GM21825 (cell line): ENCODE results near the gene CCDC106.

Source experiments
- ATAC-seq: cut with Tn5 transposase; IDR thresholded peaks from one replicate; pipeline ENCODE4 v1.9.1; 2021; ENCODE audit warnings: mild to moderate bottlenecking, moderate library complexity; ENCODE audit not compliant: unreplicated experiment

Gene CCDC106

DNA sequence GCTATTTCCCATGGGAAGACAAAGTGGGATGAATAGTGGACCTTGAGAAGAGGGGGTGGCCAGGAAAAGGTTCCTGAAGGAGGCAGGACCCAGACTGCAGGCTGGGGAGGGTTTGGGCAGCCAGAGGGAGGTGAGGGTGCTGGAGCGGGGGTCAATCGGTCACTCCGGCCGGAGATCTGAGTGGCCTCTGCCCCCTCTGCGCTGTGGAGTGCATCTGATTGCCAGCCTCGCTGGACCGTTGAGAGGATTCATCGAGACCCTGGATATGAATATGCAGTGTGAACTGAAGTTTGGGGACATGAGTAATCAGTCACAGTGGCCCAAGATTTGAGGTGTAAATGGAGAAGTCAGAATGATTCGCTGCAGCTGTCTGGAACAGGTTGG lies 12.7 kb upstream of the CCDC106 start:
- ATAC-seq = no peak

DNA sequence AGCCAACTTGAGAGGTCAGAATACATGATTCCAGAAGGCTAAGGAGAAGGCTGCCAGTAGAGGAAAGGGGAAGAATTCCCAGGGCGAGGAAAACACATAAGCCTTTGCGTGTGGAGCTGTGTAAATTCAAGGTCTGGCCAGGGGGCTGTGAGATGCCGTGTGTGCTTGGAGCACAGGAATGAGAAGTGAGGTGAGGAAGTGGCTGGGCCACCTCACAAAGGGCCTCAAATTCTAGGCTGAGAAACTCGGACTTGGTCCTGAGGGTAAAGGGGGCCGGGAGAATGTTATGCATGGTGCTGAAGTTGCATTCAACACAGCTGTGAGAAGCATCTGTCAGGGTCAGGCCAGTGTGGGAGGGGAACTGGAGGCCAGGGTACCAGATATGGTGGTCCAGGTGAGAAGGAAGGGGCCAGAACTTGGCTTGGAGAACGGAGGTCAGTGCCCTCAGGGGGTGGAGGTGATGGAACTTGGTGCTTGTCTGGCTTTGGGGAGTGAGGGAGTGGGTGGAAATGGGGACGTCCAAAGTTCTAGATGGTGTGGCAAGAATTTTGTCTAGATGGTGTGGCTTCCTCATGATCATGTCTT lies 12.1 kb upstream of the CCDC106 start:
- ATAC-seq = no peak

DNA sequence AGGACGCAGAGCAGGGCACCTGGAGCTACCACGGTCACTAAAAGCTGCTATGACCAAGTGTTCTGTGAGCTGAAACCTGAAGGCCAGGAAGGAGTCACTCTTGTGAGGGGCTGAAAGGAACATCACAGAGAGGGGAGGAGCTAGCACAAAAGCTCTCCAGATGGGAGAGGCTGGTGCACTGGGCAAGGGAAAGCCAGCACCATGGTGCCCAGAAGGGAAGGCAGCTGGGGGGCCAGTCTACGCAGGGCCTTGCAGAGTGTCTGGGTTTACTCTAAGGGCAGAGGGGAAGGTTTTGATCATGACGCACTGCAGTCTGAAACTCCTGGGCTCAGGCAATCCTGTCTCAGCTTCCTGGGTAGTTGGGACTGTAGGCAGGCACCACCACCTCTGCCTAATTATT lies 11.3 kb upstream of the CCDC106 start:
- no peak for ATAC-seq

- no peak for ATAC-seq
Measured at GRCh38 chr19:55637534-55637933, 10.5 kb upstream of the CCDC106 start.

- no peak for ATAC-seq
Measured at GRCh38 chr19:55638864-55639359, 9.1 kb upstream of the CCDC106 start.

DNA sequence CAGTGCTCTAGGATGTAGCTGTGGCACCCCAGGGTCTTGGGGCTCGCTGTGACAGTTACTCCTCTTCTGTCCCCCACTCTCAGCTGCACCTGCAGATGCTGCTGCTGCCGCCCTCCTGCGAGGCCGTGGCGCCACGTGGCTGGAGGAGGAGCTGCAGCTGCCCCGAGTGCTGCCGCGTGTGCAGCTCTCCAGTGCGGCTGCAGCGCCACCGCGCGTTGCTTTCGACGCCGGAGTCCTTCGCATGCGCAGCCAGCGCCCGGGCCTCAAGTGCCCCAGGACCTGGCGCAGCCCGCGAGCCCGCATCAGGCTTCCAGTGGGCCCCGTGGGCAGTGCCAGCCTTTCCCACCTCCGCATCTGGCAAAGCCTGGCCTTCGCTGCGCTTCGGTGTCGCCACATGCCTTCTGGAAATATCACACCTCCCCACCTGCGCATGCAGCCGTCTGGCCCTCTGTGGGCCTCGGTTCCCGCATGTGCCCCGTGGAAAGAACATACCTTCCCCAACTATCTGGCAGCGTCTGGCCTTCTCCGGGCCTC lies 7.9 kb upstream of the CCDC106 start:
- no peak for ATAC-seq

- peak; percentile 39 for ATAC-seq
Measured at GRCh38 chr19:55640577-55641425, 7.2 kb upstream of the CCDC106 start, which contains the start of gene ZNF580. TSS of gene ZNF580 (plus strand) at chr19:55641002. CDS start at chr19:55642509, 1,507 bp downstream.

DNA sequence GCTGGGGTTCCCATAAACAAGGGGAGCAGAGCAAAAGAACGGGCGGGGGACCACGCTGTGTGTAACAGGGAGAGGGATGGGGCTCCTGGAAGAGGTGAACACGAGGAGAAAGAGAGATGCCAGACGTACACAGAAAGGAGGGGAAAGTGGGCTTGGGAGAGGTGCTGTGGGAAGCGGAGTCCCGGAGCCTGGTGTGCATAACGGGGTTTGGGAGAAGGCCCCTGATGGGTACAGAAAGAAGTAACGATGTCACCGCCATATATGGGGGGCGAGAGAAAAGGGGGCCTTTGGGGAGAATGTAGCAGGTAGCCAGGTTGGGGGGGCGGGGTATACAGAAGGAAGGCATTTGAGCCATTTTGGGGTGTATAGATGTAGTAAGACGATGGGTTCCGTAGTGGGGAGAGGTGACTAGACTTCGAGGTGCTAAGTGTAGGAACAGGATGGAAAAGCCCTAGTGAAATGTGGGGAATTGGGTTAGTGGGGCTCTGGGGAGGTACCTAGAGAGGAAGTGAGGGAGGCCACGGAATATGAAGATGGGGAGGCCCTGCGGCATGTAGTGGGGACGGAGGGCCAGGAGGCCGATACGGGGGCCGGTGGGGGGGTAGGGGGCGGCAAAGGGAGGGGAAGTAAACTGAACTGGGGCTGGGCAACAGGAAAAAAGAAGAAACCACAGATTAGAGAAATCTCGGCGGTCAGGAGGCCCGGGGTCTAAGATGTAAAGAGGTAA lies 6.4 kb upstream of the CCDC106 start:
- ATAC-seq = no peak

GRCh38 chr19:55642153-55643002 lies 5.6 kb upstream of the CCDC106 start:
- no peak for ATAC-seq

DNA sequence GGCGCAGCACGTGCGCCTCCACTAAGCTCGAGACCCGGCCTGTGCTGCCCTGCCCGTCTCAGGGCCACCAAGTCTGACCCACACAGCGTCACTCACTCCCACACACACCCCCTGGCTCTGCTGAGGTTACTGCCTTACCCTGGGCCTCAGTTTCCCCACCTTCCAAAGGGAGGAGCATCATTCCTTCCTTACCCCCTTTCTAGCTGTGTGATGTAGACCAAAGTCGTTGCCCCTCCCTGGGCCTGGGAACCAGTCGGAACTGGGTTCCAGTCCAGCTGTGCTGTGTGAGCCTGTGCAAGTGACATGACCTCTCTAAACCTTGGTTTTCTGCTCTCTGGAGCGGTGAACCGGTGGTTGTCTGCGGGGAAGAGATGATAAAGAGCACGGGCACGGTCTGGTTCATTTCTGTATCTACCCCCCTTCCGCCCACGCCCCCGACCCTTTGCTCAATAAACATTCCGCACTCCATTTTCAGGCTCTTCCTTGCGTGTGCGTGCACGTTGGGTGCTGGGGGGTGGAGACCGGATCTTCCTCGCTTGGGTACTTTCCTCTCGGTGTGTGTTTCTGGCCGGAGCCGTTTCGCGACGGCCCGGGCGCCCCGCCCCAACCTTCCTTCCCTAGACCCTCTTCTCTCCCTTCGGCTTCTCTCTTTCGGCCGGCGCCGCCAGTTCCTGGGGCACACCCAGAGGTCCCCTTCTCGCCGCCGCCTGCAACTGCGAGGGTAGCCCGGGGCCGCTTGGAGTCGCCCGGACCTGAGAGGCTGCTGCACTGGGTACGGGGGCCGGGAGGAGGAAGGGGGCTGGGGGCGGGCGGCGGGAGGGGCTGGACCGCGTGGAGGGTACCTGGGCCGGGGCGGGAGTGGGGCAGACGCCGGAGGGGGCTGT lies 4.8 kb upstream of the CCDC106 start, which contains the start of gene ZNF581:
ZNF581 (plus strand) TSS at position 647 of the 884 bp plus-strand sequence. CDS start 923 bp downstream, outside the sequence.
- ATAC-seq = no peak

GRCh38 chr19:55643887-55644176 lies 4.2 kb upstream of the CCDC106 start:
- no peak for ATAC-seq

GRCh38 chr19:55644191-55644833 lies 3.7 kb upstream of the CCDC106 start:
- no peak for ATAC-seq

- no peak for ATAC-seq
Measured at GRCh38 chr19:55644842-55645511, 3.0 kb upstream of the CCDC106 start.

- ATAC-seq = no peak
Measured at GRCh38 chr19:55645512-55645881, 2.5 kb upstream of the CCDC106 start.

DNA sequence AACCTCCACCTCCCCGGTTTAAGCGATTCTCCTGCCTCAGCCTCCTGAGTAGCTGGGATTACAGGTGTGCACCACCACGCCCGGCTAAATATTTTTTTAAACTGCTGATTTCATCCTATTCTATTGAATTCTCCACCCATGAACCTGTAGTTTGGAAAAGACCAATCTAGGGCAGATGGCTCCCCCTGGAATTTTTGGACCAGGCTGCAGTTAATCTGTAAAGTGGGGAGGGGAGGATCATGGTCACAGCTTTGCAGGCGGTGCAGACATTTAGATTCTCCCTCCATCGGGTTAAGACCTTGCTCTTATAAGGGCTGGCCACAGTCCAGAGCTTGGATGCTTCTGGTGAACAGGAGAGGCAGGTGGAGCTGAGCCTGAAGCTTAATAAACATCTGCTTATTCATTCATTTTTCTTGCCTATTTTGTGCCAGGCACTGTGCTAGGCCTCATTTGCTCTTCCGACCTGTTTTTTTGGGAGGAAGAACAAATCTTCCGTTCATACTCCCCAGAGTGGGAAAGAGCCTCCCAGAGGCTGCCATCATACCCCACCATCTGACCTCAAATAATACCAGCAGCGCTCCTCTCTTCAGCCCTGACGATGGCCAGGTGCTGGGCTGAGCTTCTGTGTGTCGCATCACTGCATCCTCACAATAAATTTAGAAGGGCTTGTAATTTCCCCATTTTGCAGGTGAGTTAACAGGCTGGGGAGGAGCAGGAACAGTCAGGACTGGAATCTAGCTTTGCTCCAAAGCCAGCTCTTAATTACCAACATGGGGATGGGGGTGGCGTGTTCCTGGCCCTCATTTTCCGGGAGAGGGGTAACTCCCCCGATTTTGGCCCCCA lies 902 bp upstream of the CCDC106 start:
- no peak for ATAC-seq

GRCh38 chr19:55648585-55649267 lies 714 bp downstream of the CCDC106 start:
- no peak for ATAC-seq
